GM12878 (cell line): ENCODE results near the gene ORMDL1. TPM values are rescaled to one million over a fixed set of nuclear protein-coding genes. Genes with fewer than 3 reads are reported as not detected.

Experiments used
- ATAC-seq: fragments of 200-7000 bp; cut with Tn5 transposase; 3 replicates; pipeline ENCODE4 v1.9.1; 2020; ENCODE audit warnings: mild to moderate bottlenecking, moderate library complexity
- BruUV-seq: library from RNA; stranded (reverse); fragments of 400-500 nt; replicated peaks from 2 replicates; lab custom pipeline; 2021; lab: Mats Ljungman, UMichigan
- CTCF ChIA-PET: fragments of 300-600 bp; sonication (Branson Sonifier 250); formaldehyde crosslinking; extraction: SDS; loops from one replicate; lab custom pipeline; 2021; ENCODE audit warnings: inconsistent platforms; lab: Yijun Ruan, JAX
- POLR2A ChIA-PET: fragments of 350-600 bp; formaldehyde crosslinking; extraction: SDS; loops from one replicate; lab custom pipeline; 2021; ENCODE audit warnings: inconsistent platforms; lab: Charles Lee
- RAD21 ChIA-PET: fragments of 300-600 bp; sonication (Branson Sonifier 250); formaldehyde crosslinking; loops from one replicate; lab custom pipeline; 2023; ENCODE audit warnings: antibody characterized with exemption; ENCODE audit not compliant: unreplicated experiment; lab: Charles Lee
- SMC1A ChIA-PET: fragments of 300-600 bp; sonication (Branson Sonifier 250); formaldehyde crosslinking; loops from one replicate; lab custom pipeline; 2023; ENCODE audit not compliant: unreplicated experiment, uncharacterized antibody; lab: Charles Lee
- DNase-seq: peaks from one replicate; pipeline ENCODE4 v3.0.0-alpha.2; 2011; ENCODE audit warnings: low read depth, low spot score
- FAIRE-seq: peaks from 3 replicates; lab custom pipeline; 2011; peaks lifted over from hg19 to GRCh38; lab: Jason Lieb, UNC
- H2AFZ ChIP-seq: 2 replicates; pipeline ENCODE4 v1.6.0; 2011; ENCODE audit warnings: low read depth, low read length, control low read depth; ENCODE audit not compliant: control insufficient read depth
- H3K27ac ChIP-seq: 2 replicates; pipeline ENCODE4 v1.5.1; 2011; ENCODE audit warnings: control low read depth; ENCODE audit not compliant: control insufficient read depth, insufficient read depth
- H3K27me3 ChIP-seq, 2 experiments: replicated peaks in 1 of 2; 2 replicates each; pipeline versions ENCODE4 v1.6.0 to v1.6.1; 2011; ENCODE audit warnings: low read length in 1 of 2; ENCODE audit not compliant: control insufficient read depth in 2 of 2, insufficient read depth in 2 of 2
- H3K36me3 ChIP-seq, 2 experiments: 2 replicates each; pipeline ENCODE4 v1.5.1; 2011; ENCODE audit warnings: low read length in 1 of 2; ENCODE audit not compliant: control insufficient read depth in 2 of 2, insufficient read depth in 2 of 2
- H3K4me1 ChIP-seq: 2 replicates; pipeline ENCODE4 v1.6.1; 2011; ENCODE audit warnings: mild to moderate bottlenecking, low read length, moderate library complexity, mixed read lengths; ENCODE audit not compliant: control insufficient read depth, insufficient read depth
- H3K4me2 ChIP-seq: 2 replicates; pipeline ENCODE4 v1.6.0; 2011; ENCODE audit warnings: control low read depth; ENCODE audit not compliant: control insufficient read depth, insufficient read depth
- H3K4me3 ChIP-seq: fragments of 200-600 bp; sonication (generic); 2 replicates; pipeline ENCODE4 v1.5.1; 2016
- H3K79me2 ChIP-seq: 2 replicates; pipeline ENCODE4 v1.6.0; 2011; ENCODE audit warnings: low read length; ENCODE audit not compliant: control insufficient read depth, insufficient read depth
- H3K9ac ChIP-seq: 2 replicates; pipeline ENCODE4 v1.8.0; 2011; ENCODE audit warnings: low read length, control low read depth, mixed read lengths; ENCODE audit not compliant: control insufficient read depth, insufficient read depth
- H3K9me3 ChIP-seq: replicated peaks from 3 replicates; pipeline ENCODE4 v1.5.1; 2011; ENCODE audit warnings: mild to moderate bottlenecking, low read length; ENCODE audit not compliant: control insufficient read depth, insufficient read depth
- H4K20me1 ChIP-seq: 2 replicates; pipeline ENCODE4 v1.6.0; 2011; ENCODE audit not compliant: control insufficient read depth, insufficient read depth
- FOXK2 ChIP-seq: fragments of 450-650 bp; IDR thresholded peaks from 2 replicates; pipeline ENCODE4 v1.6.1; 2017; ENCODE audit warnings: mild to moderate bottlenecking, moderate library complexity
- JUNB ChIP-seq: IDR thresholded peaks from 2 replicates; pipeline ENCODE4 v1.6.1; 2016; ENCODE audit warnings: antibody characterized with exemption, mild to moderate bottlenecking
- MXI1 ChIP-seq: fragments of 150-350 bp; IDR thresholded peaks from 2 replicates; pipeline ENCODE4 v1.6.1; 2011; ENCODE audit warnings: low read depth, mild to moderate bottlenecking, inconsistent platforms, low read length, improper control_type of control experiment
- NR2C2 ChIP-seq: IDR thresholded peaks from 2 replicates; pipeline ENCODE4 v1.6.1; 2011; ENCODE audit warnings: borderline replicate concordance, low read depth; ENCODE audit not compliant: control insufficient read depth, insufficient read length
- PAX5 ChIP-seq: IDR thresholded peaks from 2 replicates; pipeline ENCODE4 v1.6.1; 2011; ENCODE audit warnings: low read depth, low read length, borderline replicate concordance
- STAT3 ChIP-seq: IDR thresholded peaks from 2 replicates; pipeline ENCODE4 v1.6.1; 2011; ENCODE audit warnings: low read depth, low read length, improper control_type of control experiment
- TARDBP ChIP-seq: IDR thresholded peaks from 2 replicates; pipeline ENCODE4 v1.6.1; 2016; ENCODE audit warnings: borderline replicate concordance
- WGBS: methylation state at CpG from one replicate; pipeline ENCODE4 v1.1.6; 2016; ENCODE audit warnings: low lambda C conversion rate; ENCODE audit not compliant: insufficient replicate concordance, insufficient coverage; ENCODE audit errors: missing lambda C conversion rate; 5-methylcytosine and 5-hydroxymethylcytosine counted together
- in situ Hi-C: fragments of 300-500 bp; cut with MboI; formaldehyde crosslinking; loops from 9 replicates; pipeline ENCODE4 v1.14.3; 2018; ENCODE audit warnings: mixed read lengths
- intact Hi-C: fragments of 100-400 bp; cut with micrococcal nuclease; formaldehyde crosslinking; loops from one replicate; pipeline ENCODE4 v1.14.2; 2022; ENCODE audit not compliant: unreplicated experiment
- polyA plus RNA-seq, 11 experiments: library from polyadenylated mRNA; depleted of rRNA in 4 of 11; unstranded in 6 of 11; stranded (reverse) in 5 of 11; fragments of >200 nt; fragmentation: Nextera tagmentation in 4 of 11; fragmentation: Illumina TruSeq in 1 of 11; extraction: Ambion mirVana in 4 of 11; extraction: Trizol in 1 of 11; gene quantifications; 1 replicate in 1 of 11; 2 replicates in 10 of 11; pipeline versions ENCODE4 v1.2.1 to v1.2.3, GENCODE V29; 2011 to 2016; ENCODE audit warnings: inconsistent platforms in 2 of 11, missing spikeins in 2 of 11, low read depth in 1 of 11
- total RNA-seq, 4 experiments: library from RNA; depleted of rRNA in 3 of 4; stranded (reverse); fragments of >200 nt in 3 of 4; fragmentation: Illumina TruSeq in 1 of 4; extraction: Trizol in 1 of 4; gene quantifications; 2 replicates each; pipeline versions ENCODE4 v1.2.1 to v1.2.3, GENCODE V29; 2013 to 2021

ORMDL1 gene
- total and polyA plus RNA-seq, 10 of the 15 experiments (the other 5 are each of a cell fraction or from before 2014, with no cell fraction given), result 62.6 to 161 (median 95.7) TPM

DNA sequence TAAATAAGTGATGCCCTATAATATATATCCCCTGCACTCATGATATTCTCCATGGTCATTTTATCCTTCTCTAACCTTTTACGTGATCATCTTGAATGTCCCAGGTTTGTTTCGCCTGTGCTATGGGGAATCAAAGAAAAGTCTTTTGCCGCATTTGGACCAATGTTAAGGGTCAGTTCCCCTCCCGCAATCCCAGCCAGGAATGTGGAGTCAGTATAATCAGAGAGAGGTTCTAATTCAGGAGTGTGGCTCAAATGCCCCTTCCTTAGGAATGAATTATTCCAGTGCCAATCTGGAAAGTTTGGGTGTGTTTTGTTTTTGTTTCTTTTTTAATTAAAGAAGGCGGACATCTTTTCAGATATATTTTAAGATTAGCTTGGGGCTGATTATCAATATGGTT, 41.9 kb upstream of the ORMDL1 start:
- no peak for DNase-seq
- ChIA-PET POLR2A (interaction anchor here (0.6 kb wide), 1 partner anchor 38 kb away, joined by 4 read pairs; no protein-coding TSS in a partner anchor), CTCF (no interaction called here), SMC1A (interaction anchor here (0.8 kb wide), 1 partner anchor 21 kb away, joined by 3 read pairs; no protein-coding TSS in a partner anchor), RAD21 (no interaction called here)
- no peaks in the 10 kb centered on the region for H3K27me3 ChIP-seq
- no peak for FAIRE-seq
- no TSS peak for BruUV-seq
- H3K36me3 ChIP-seq, result peaks cover 0 to 2% of the 10 kb centered on the region in 2 experiments; a peak in 1 of 4 replicates
- H3K79me2 ChIP-seq, result no peaks in the 10 kb centered on the region; the same call in 1 of the 2 replicates
- TF ChIP-seq JUNB (no peak), TARDBP (no peak), NR2C2 (no peak)
- 88% methylated on average over 5 of the region's 5 CpGs for WGBS
- H3K27ac ChIP-seq, result no peak overlapping the region
- in situ Hi-C loops, result no loop called here
- no peak overlapping the region for H2AFZ ChIP-seq
- H3K9me3 ChIP-seq, result no peaks in the 10 kb centered on the region
- no peak overlapping the region for H3K4me3 ChIP-seq
- no peaks in the 10 kb centered on the region for H3K4me1 ChIP-seq
- no peak overlapping the region for H3K4me2 ChIP-seq
- H4K20me1 ChIP-seq, result no peaks in the 10 kb centered on the region
- no peak overlapping the region for H3K9ac ChIP-seq
- ATAC-seq, result no peak
- intact Hi-C loops, result no loop called here

DNA sequence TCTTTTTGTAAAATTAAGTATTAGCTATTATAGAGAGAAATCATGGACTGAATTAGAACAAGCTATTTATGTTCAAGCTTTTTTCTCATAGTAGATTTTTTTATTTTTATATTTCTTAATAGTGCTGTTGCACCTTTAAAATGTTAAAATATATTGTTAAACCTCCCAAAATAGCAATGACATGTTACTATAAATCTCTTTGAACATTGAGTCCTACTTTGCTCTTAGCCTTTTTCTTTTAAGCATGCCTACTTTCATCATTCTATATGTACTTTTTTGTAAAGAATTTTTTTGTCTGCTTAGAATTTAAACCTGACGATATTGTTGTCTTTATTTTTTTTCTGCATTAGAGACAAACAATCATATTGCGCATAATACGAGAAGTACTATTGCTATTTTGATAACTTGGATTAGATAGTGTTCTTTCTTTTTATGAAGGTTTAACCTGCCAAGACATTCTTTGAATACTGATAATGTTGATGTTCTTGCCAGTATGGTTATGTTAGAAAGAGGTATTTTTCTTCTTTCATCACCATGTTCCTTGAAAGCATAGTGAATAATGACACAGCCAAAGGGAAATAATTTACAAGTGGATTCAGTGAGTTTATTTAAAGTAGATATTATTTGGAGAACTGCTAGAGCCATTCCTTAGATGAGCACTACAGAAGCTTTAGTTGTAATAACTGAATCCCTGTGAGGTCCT, 40.7 kb upstream of the ORMDL1 start:
- H3K9me3 ChIP-seq, result no peaks in the 10 kb centered on the region
- intact Hi-C loops, result no loop called here
- no peaks in the 10 kb centered on the region for H4K20me1 ChIP-seq
- SMC1A ChIA-PET, result interaction anchor here (0.6 to 1.6 kb wide), 3 partner anchors 11 to 135 kb away, joined by 3 to 4 read pairs (median 4); no protein-coding TSS in a partner anchor
- H3K9ac ChIP-seq, result no peak overlapping the region
- TF ChIP-seq STAT3 (no peak), PAX5 (no peak), FOXK2 (no peak), MXI1 (no peak)
- no peaks in the 10 kb centered on the region for H3K27me3 ChIP-seq
- 100% methylated on average over 3 of the region's 3 CpGs for WGBS
- H3K36me3 ChIP-seq, result peaks cover 0 to 4% of the 10 kb centered on the region in 2 experiments; a peak in 2 of 4 replicates
- H3K27ac ChIP-seq, result no peak overlapping the region
- CTCF ChIA-PET, result interaction anchor here (1.0 kb wide), 1 partner anchor 19 kb away, joined by 3 read pairs; no protein-coding TSS in a partner anchor
- no TSS peak for BruUV-seq
- FAIRE-seq (no peak), DNase-seq (no peak), ATAC-seq (no peak)
- H3K4me3 ChIP-seq, result no peak overlapping the region
- RAD21 ChIA-PET, result interaction anchor here (1.4 kb wide), 1 partner anchor 26 kb away, joined by 4 read pairs; no protein-coding TSS in a partner anchor
- POLR2A ChIA-PET, result interaction anchor here (0.5 kb wide), 1 partner anchor 26 kb away, joined by 3 read pairs; no protein-coding TSS in a partner anchor
- H2AFZ ChIP-seq, result no peak overlapping the region
- in situ Hi-C loops, result no loop called here
- no peak overlapping the region for H3K4me2 ChIP-seq
- no peaks in the 10 kb centered on the region for H3K4me1 ChIP-seq
- H3K79me2 ChIP-seq, result no peaks in the 10 kb centered on the region; the same call in 1 of the 2 replicates
